CD4-positive, alpha-beta T cell treated with Interferon gamma for 1 hour (primary cell): Measurements from ENCODE around the gene PDE11A.
"Not testable (repeated sequence)": the region's sequence is repeated elsewhere in the genome, so short reads cannot be mapped to it uniquely, and the experiment has no call there.

Source experiments
- DNase-seq: peaks from one replicate; pipeline ENCODE4 v3.0.0-alpha.2; 2020

Gene PDE11A

GRCh38 chr2:177808984-177809809 is 263.4 kb downstream of the PDE11A start:
- DNase-seq, result no peak

- no peak for DNase-seq
Measured at GRCh38 chr2:177806025-177806424, 266.6 kb downstream of the PDE11A start.

GRCh38 chr2:177799531-177799930 is 273.0 kb downstream of the PDE11A start:
- DNase-seq, result no peak

- no peak for DNase-seq
Measured at GRCh38 chr2:177797808-177798207, 274.8 kb downstream of the PDE11A start.

- DNase-seq, result no peak
Measured at GRCh38 chr2:177796654-177797415, 275.7 kb downstream of the PDE11A start.

- no peak for DNase-seq
Measured at GRCh38 chr2:177796011-177796410, 276.6 kb downstream of the PDE11A start.

GRCh38 chr2:177785143-177785542 is 287.4 kb downstream of the PDE11A start:
- not testable (repeated sequence) for DNase-seq

- no peak for DNase-seq
Measured at GRCh38 chr2:177784745-177785067, 287.9 kb downstream of the PDE11A start.

- DNase-seq, result no peak
Measured at GRCh38 chr2:177783835-177784744, 288.5 kb downstream of the PDE11A start.

- no peak for DNase-seq
Measured at GRCh38 chr2:177783091-177783490, 289.5 kb downstream of the PDE11A start.

- DNase-seq, result no peak
Measured at GRCh38 chr2:177782613-177783012, 290.0 kb downstream of the PDE11A start.

GRCh38 chr2:177778472-177778871 is 294.1 kb downstream of the PDE11A start:
- no peak for DNase-seq

- DNase-seq, result no peak
Measured at GRCh38 chr2:177772529-177772928, 300.0 kb downstream of the PDE11A start.

GRCh38 chr2:177771191-177771590 is 301.4 kb downstream of the PDE11A start:
- DNase-seq, result no peak

- DNase-seq, result no peak
Measured at GRCh38 chr2:177767768-177768167, 304.8 kb downstream of the PDE11A start.

GRCh38 chr2:177765698-177766097 is 306.9 kb downstream of the PDE11A start:
- DNase-seq, result no peak

GRCh38 chr2:177763531-177764265 is 308.9 kb downstream of the PDE11A start:
- peak; percentile 65 for DNase-seq

- no peak for DNase-seq
Measured at GRCh38 chr2:177759443-177759842, 313.1 kb downstream of the PDE11A start.

- DNase-seq, result no peak
Measured at GRCh38 chr2:177758591-177759371, 313.8 kb downstream of the PDE11A start.

GRCh38 chr2:177756336-177756735 is 316.2 kb downstream of the PDE11A start:
- no peak for DNase-seq

GRCh38 chr2:177754492-177754873 is 318.1 kb downstream of the PDE11A start:
- no peak for DNase-seq
